AG09309 (cell line): ENCODE measurements around the gene ARAF.

Experiments used
- DNase-seq: peaks from one replicate; pipeline ENCODE4 v3.0.0-alpha.2; 2010; ENCODE audit warnings: low read depth
- H3K4me3 ChIP-seq: 2 replicates; pipeline ENCODE4 v1.5.1; 2011; ENCODE audit warnings: mild to moderate bottlenecking, low read depth, low read length, moderate library complexity; ENCODE audit not compliant: control insufficient read depth
- CTCF ChIP-seq: IDR thresholded peaks from 2 replicates; pipeline ENCODE4 v1.5.1; 2011; ENCODE audit warnings: mild to moderate bottlenecking, low read depth, low read length, inconsistent platforms; ENCODE audit not compliant: insufficient read depth, control insufficient read depth; ENCODE audit errors: missing control alignments

ARAF gene

GRCh38 chrX:47564438-47565085 is 3.6 kb downstream of the ARAF start:
- H3K4me3 ChIP-seq = no peak overlapping the region
- DNase-seq = no peak
- TF ChIP-seq CTCF = no peak

- TF ChIP-seq CTCF = no peak
- no peak overlapping the region for H3K4me3 ChIP-seq
- no peak for DNase-seq
Measured at GRCh38 chrX:47566841-47567240, 5.8 kb downstream of the ARAF start.

GRCh38 chrX:47568656-47569295 is 7.8 kb downstream of the ARAF start:
- no peak overlapping the region for H3K4me3 ChIP-seq
- peak; percentile 40 for TF ChIP-seq CTCF
- no peak for DNase-seq

- no peak overlapping the region for H3K4me3 ChIP-seq
- DNase-seq = no peak
- no peak for TF ChIP-seq CTCF
Measured at GRCh38 chrX:47570794-47571193, 9.8 kb downstream of the ARAF start.

GRCh38 chrX:47571215-47571614 is 10.2 kb downstream of the ARAF start:
- DNase-seq = no peak
- TF ChIP-seq CTCF = no peak
- no peak overlapping the region for H3K4me3 ChIP-seq

- no peak for TF ChIP-seq CTCF
- H3K4me3 ChIP-seq = no peak overlapping the region
- DNase-seq = no peak
Measured at GRCh38 chrX:47571896-47572295, 10.9 kb downstream of the ARAF start.
